Measurements from ENCODE around the gene FBXO10.
A peak's percentile ranks its signal among the peaks of the same experiment; 100 is the strongest.
"Not testable (repeated sequence)": the region's sequence is repeated elsewhere in the genome, so short reads cannot be mapped to it uniquely, and the experiment has no call there.

FBXO10 gene

GRCh38 chr9:37575921-37576721, at the start of gene FBXO10:
TSS of gene FBXO10 (minus strand) at chr9:37576380. CDS start at chr9:37541768, 34,612 bp downstream.
- H3K4me3 ChIP-seq (ENCODE audit: low read depth, low read length): peak within 1 kb of the TSS; percentile 65

- no peak overlapping the region for H3K4me3 ChIP-seq (ENCODE audit: low read depth, low read length)
Measured at GRCh38 chr9:37625758-37626147, 49.6 kb upstream of the FBXO10 start.

GRCh38 chr9:37625036-37625757, 49.0 kb upstream of the FBXO10 start:
- no peak overlapping the region for H3K4me3 ChIP-seq (ENCODE audit: low read depth, low read length)

GRCh38 chr9:37624073-37624472, 47.9 kb upstream of the FBXO10 start:
- H3K4me3 ChIP-seq (ENCODE audit: low read depth, low read length): no peak overlapping the region

GRCh38 chr9:37623267-37623666, 47.1 kb upstream of the FBXO10 start:
- H3K4me3 ChIP-seq (ENCODE audit: low read depth, low read length): no peak overlapping the region

- no peak overlapping the region for H3K4me3 ChIP-seq (ENCODE audit: low read depth, low read length)
Measured at GRCh38 chr9:37622462-37622861, 46.3 kb upstream of the FBXO10 start.

- H3K4me3 ChIP-seq (ENCODE audit: low read depth, low read length): no peak overlapping the region
Measured at GRCh38 chr9:37621273-37622121, 45.3 kb upstream of the FBXO10 start.

GRCh38 chr9:37620396-37620795, 44.2 kb upstream of the FBXO10 start:
- no peak overlapping the region for H3K4me3 ChIP-seq (ENCODE audit: low read depth, low read length)

- no peak overlapping the region for H3K4me3 ChIP-seq (ENCODE audit: low read depth, low read length)
Measured at GRCh38 chr9:37619806-37620205, 43.6 kb upstream of the FBXO10 start.

- no peak overlapping the region for H3K4me3 ChIP-seq (ENCODE audit: low read depth, low read length)
Measured at GRCh38 chr9:37618817-37619216, 42.6 kb upstream of the FBXO10 start.

- no peak overlapping the region for H3K4me3 ChIP-seq (ENCODE audit: low read depth, low read length)
Measured at GRCh38 chr9:37617832-37618231, 41.7 kb upstream of the FBXO10 start.

GRCh38 chr9:37617161-37617560, 41.0 kb upstream of the FBXO10 start:
- no peak overlapping the region for H3K4me3 ChIP-seq (ENCODE audit: low read depth, low read length)

GRCh38 chr9:37611961-37612360, 35.8 kb upstream of the FBXO10 start:
- no peak overlapping the region for H3K4me3 ChIP-seq (ENCODE audit: low read depth, low read length)

GRCh38 chr9:37611014-37611413, 34.8 kb upstream of the FBXO10 start:
- H3K4me3 ChIP-seq (ENCODE audit: low read depth, low read length): no peak overlapping the region

GRCh38 chr9:37609735-37610397, 33.7 kb upstream of the FBXO10 start:
- H3K4me3 ChIP-seq (ENCODE audit: low read depth, low read length): no peak overlapping the region

GRCh38 chr9:37608250-37608649, 32.1 kb upstream of the FBXO10 start:
- no peak overlapping the region for H3K4me3 ChIP-seq (ENCODE audit: low read depth, low read length)

- no peak overlapping the region for H3K4me3 ChIP-seq (ENCODE audit: low read depth, low read length)
Measured at GRCh38 chr9:37604296-37604695, 28.1 kb upstream of the FBXO10 start.

- H3K4me3 ChIP-seq (ENCODE audit: low read depth, low read length): no peak overlapping the region
Measured at GRCh38 chr9:37602817-37603216, 26.6 kb upstream of the FBXO10 start.

- H3K4me3 ChIP-seq (ENCODE audit: low read depth, low read length): not testable (repeated sequence)
Measured at GRCh38 chr9:37602061-37602460, 25.9 kb upstream of the FBXO10 start.

- H3K4me3 ChIP-seq (ENCODE audit: low read depth, low read length): no peak overlapping the region
Measured at GRCh38 chr9:37596504-37596903, 20.3 kb upstream of the FBXO10 start.

All from iPS-11a (cell line).